Fibroblast of lung (primary cell): ENCODE data around the gene NRBF2.

Source experiments
- EZH2 ChIP-seq: IDR thresholded peaks from 2 replicates; pipeline ENCODE4 v1.5.1; 2012; ENCODE audit warnings: low read length, control low read depth, mild to moderate bottlenecking; ENCODE audit errors: missing control alignments
- TF ChIP-seq, protein P1 (sequence below), 2 donors: IDR thresholded peaks in 1 of 2; conservative IDR thresholded peaks in 1 of 2; 1 replicate in 1 of 2; 2 replicates in 1 of 2; pipeline ENCODE4 v1.5.1; 2011 to 2012; ENCODE audit warnings: low read length in 2 of 2, control low read depth in 1 of 2, inconsistent platforms in 1 of 2, low read depth in 1 of 2, mild to moderate bottlenecking in 1 of 2

DNA sequence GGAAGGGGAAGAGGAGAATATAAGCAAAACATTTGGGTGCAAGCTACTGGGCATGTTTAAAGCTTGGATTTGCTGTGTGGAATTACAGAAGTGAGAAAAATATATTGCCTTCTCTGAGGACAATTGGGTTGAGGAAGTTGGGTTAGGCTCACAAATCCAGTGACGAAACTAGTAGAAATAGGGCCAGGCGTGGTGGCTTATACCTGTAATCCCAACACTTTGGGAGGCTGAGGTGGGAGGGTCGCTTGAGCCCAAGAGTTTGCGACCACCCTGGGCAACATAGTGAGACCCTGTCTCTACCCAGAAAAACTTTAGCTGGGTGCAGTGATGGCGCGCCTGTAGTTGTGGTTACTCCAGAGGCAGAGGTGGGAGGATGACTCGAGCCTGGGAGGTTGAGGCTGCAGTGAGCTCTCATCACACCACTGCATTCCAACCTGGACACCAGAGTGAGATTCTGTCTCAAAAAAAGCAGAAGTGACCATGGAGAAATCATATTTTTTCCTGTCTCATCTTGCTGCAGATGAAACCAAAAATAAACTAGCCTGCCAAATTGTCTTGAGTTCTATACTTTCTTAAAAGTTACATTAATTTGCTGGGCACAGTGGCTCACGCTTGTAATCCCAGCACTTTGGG lies 22.4 kb downstream of the NRBF2 start:
- TF ChIP-seq, protein P1, sequence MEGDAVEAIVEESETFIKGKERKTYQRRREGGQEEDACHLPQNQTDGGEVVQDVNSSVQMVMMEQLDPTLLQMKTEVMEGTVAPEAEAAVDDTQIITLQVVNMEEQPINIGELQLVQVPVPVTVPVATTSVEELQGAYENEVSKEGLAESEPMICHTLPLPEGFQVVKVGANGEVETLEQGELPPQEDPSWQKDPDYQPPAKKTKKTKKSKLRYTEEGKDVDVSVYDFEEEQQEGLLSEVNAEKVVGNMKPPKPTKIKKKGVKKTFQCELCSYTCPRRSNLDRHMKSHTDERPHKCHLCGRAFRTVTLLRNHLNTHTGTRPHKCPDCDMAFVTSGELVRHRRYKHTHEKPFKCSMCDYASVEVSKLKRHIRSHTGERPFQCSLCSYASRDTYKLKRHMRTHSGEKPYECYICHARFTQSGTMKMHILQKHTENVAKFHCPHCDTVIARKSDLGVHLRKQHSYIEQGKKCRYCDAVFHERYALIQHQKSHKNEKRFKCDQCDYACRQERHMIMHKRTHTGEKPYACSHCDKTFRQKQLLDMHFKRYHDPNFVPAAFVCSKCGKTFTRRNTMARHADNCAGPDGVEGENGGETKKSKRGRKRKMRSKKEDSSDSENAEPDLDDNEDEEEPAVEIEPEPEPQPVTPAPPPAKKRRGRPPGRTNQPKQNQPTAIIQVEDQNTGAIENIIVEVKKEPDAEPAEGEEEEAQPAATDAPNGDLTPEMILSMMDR (conservative IDR thresholded peaks at IDR 0.05 in 1 of 2, IDR thresholded peaks at IDR 0.05 in 1 of 2; ENCODE audit: low read depth in 1 of 2, low read length in 2 of 2): no peak
- no peak for TF ChIP-seq EZH2
